HepG2 (cell line): ENCODE data around the gene TMEM14A. TPM values are rescaled to one million over a fixed set of nuclear protein-coding genes. Genes with fewer than 3 reads are reported as not detected.

ENCODE experiments used
- ATAC-seq: fragments of 200-7000 bp; cut with Tn5 transposase; 3 replicates; pipeline ENCODE4 v1.9.1; 2020; ENCODE audit warnings: mild to moderate bottlenecking, moderate library complexity
- Bru-seq: library from RNA; stranded (reverse); fragments of 400-500 nt; gene quantifications from one replicate; lab custom pipeline; 2021; lab: Mats Ljungman, UMichigan
- BruChase-seq, 2 experiments: library from RNA; stranded (reverse); fragments of 400-500 nt; gene quantifications; one replicate each; lab custom pipeline; 2021; lab: Mats Ljungman, UMichigan
- BruUV-seq: library from RNA; stranded (reverse); fragments of 400-500 nt; replicated peaks from 2 replicates; lab custom pipeline; 2021; lab: Mats Ljungman, UMichigan
- CTCF ChIA-PET: fragments of 300-600 bp; formaldehyde crosslinking; extraction: SDS; loops from one replicate; lab custom pipeline; 2021; ENCODE audit warnings: low total read pairs, inconsistent platforms, low intra/inter-chr PET ratio; lab: Yijun Ruan, JAX
- POLR2A ChIA-PET: fragments of 350-600 bp; sonication (Branson Sonifier 250); formaldehyde crosslinking; loops from one replicate; lab custom pipeline; 2020; ENCODE audit warnings: antibody characterized with exemption, inconsistent platforms; lab: Yijun Ruan, JAX
- DNase-seq: peaks from one replicate; pipeline ENCODE4 v3.0.0-alpha.2; 2015; ENCODE audit warnings: low spot score
- FAIRE-seq: peaks from 3 replicates; lab custom pipeline; 2011; peaks lifted over from hg19 to GRCh38; lab: Jason Lieb, UNC
- H2AFZ ChIP-seq: one replicate; pipeline ENCODE4 v1.6.1; 2011; ENCODE audit warnings: low read length, inconsistent platforms
- H3K27ac ChIP-seq: fragments of 300-600 bp; 3 replicates; pipeline ENCODE4 v1.8.0; 2011; ENCODE audit warnings: mixed run types, mild to moderate bottlenecking, mixed read lengths, low read length, inconsistent platforms; ENCODE audit not compliant: insufficient read depth; ENCODE audit errors: extremely low read length
- H3K27me3 ChIP-seq, 2 experiments: fragments of 200-600 bp in 1 of 2; 2 replicates in 1 of 2; 3 replicates in 1 of 2; pipeline versions ENCODE4 v1.6.0 to v1.8.0; 2011; ENCODE audit warnings: low read length in 2 of 2, mild to moderate bottlenecking in 2 of 2, moderate library complexity in 2 of 2, inconsistent platforms in 1 of 2; ENCODE audit not compliant: insufficient read depth in 2 of 2, control insufficient read depth in 1 of 2
- H3K36me3 ChIP-seq, 2 experiments: fragments of 200-600 bp in 1 of 2; replicated peaks in 1 of 2; 2 replicates in 1 of 2; 3 replicates in 1 of 2; pipeline versions ENCODE4 v1.5.1 to v1.8.0; 2011; ENCODE audit warnings: low read length in 2 of 2, inconsistent platforms in 1 of 2; ENCODE audit not compliant: insufficient read depth in 2 of 2, control insufficient read depth in 1 of 2
- H3K4me1 ChIP-seq: 2 replicates; pipeline ENCODE4 v1.5.1; 2012; ENCODE audit warnings: low read length, inconsistent platforms; ENCODE audit not compliant: insufficient read depth
- H3K4me2 ChIP-seq: 2 replicates; pipeline ENCODE4 v1.6.0; 2011; ENCODE audit warnings: low read depth, low read length, inconsistent platforms
- H3K4me3 ChIP-seq, 3 experiments: fragments of 200-600 bp in 1 of 3; sonication (generic), shearing (Covaris generic) in 1 of 3; replicated peaks in 1 of 3; 2 replicates each; pipeline ENCODE4 v1.5.1; 2011 to 2016; ENCODE audit warnings: low read length in 3 of 3, inconsistent platforms in 2 of 3, low read depth in 2 of 3, mild to moderate bottlenecking in 2 of 3, control low read depth in 1 of 3, mixed read lengths in 1 of 3; ENCODE audit not compliant: insufficient read depth in 1 of 3
- H3K79me2 ChIP-seq: one replicate; pipeline ENCODE4 v1.6.1; 2011; ENCODE audit warnings: low read length, inconsistent platforms; ENCODE audit not compliant: insufficient read depth
- H3K9ac ChIP-seq: 2 replicates; pipeline ENCODE4 v1.6.0; 2011; ENCODE audit warnings: mild to moderate bottlenecking, low read depth, low read length, inconsistent platforms; ENCODE audit not compliant: insufficient read depth
- H3K9me3 ChIP-seq: 2 replicates; pipeline ENCODE4 v1.5.1; 2012; ENCODE audit warnings: mild to moderate bottlenecking, low read length
- H4K20me1 ChIP-seq: 2 replicates; pipeline ENCODE4 v1.6.0; 2011; ENCODE audit warnings: inconsistent platforms, mild to moderate bottlenecking, low read length, moderate library complexity; ENCODE audit not compliant: insufficient read depth
- ARNTL ChIP-seq: sonication (generic); formaldehyde crosslinking; IDR thresholded peaks from 2 replicates; pipeline ENCODE4 v1.4.0; 2020; ENCODE audit warnings: mild to moderate bottlenecking, missing genetic modification reagents
- BCL6 ChIP-seq: IDR thresholded peaks from 2 replicates; pipeline ENCODE4 v1.6.1; 2016; ENCODE audit warnings: missing genetic modification reagents, missing compliant biosample characterization
- HNRNPH1 ChIP-seq: fragments of 200-400 bp; formaldehyde crosslinking; optimal IDR thresholded peaks from 2 replicates; pipeline ENCODE3; 2017; ENCODE audit warnings: mild to moderate bottlenecking, low read depth, low read length
- MIXL1 ChIP-seq: IDR thresholded peaks from 2 replicates; pipeline ENCODE4 v1.6.1; 2016
- NFE2L2 ChIP-seq: fragments of 150-350 bp; IDR thresholded peaks from 2 replicates; pipeline ENCODE4 v1.6.1; 2014; ENCODE audit warnings: low read length
- NR2F2 ChIP-seq: IDR thresholded peaks from 2 replicates; pipeline ENCODE4 v1.6.1; 2012; ENCODE audit warnings: low read depth, inconsistent platforms, borderline replicate concordance
- RCOR2 ChIP-seq: IDR thresholded peaks from 2 replicates; pipeline ENCODE4 v1.6.1; 2016; ENCODE audit warnings: missing biosample characterization, missing genetic modification reagents
- SP140L ChIP-seq: sonication (generic); formaldehyde crosslinking; IDR thresholded peaks from 2 replicates; pipeline ENCODE4 v1.4.0; 2020; ENCODE audit warnings: missing genetic modification reagents, borderline replicate concordance
- TBP ChIP-seq: sonication (generic); formaldehyde crosslinking; IDR thresholded peaks from 2 replicates; pipeline ENCODE4 v1.5.0; 2020; ENCODE audit warnings: missing genetic modification reagents
- TBX3 ChIP-seq: fragments of 450-650 bp; IDR thresholded peaks from 2 replicates; pipeline ENCODE4 v1.6.1; 2017; ENCODE audit warnings: antibody characterized with exemption, mild to moderate bottlenecking, inconsistent platforms, borderline replicate concordance
- TCF7 ChIP-seq: sonication (generic); IDR thresholded peaks from 2 replicates; pipeline ENCODE4 v1.6.1; 2016; ENCODE audit warnings: antibody characterized with exemption, low read depth
- ZNF230 ChIP-seq: sonication (generic); formaldehyde crosslinking; IDR thresholded peaks from 2 replicates; pipeline ENCODE4 v1.4.0; 2020; ENCODE audit warnings: mild to moderate bottlenecking, missing genetic modification reagents
- ZNF432 ChIP-seq: sonication (generic); formaldehyde crosslinking; IDR thresholded peaks from 2 replicates; pipeline ENCODE4 v1.5.0; 2020; ENCODE audit warnings: missing genetic modification reagents, mild to moderate bottlenecking, borderline replicate concordance
- ZNF484 ChIP-seq: sonication (generic); formaldehyde crosslinking; IDR thresholded peaks from 2 replicates; pipeline ENCODE4 v1.5.1; 2020; ENCODE audit warnings: mild to moderate bottlenecking, low read depth, missing genetic modification reagents, borderline replicate concordance
- ZNF530 ChIP-seq: sonication (generic); formaldehyde crosslinking; IDR thresholded peaks from 2 replicates; pipeline ENCODE4 v1.5.0; 2020; ENCODE audit warnings: low read depth, mild to moderate bottlenecking, missing genetic modification reagents
- WGBS: methylation state at CpG from one replicate; pipeline ENCODE4 v1.1.6; 2017; ENCODE audit warnings: low lambda C conversion rate; 5-methylcytosine and 5-hydroxymethylcytosine counted together
- in situ Hi-C: cut with HindIII; loops from 2 replicates; pipeline ENCODE4 v1.10.0; 2017; ENCODE audit warnings: low pct_unique_long_range_greater_than_20kb; ENCODE audit not compliant: extremely low pct_ligation_motif_present
- intact Hi-C: fragments of 100-400 bp; cut with micrococcal nuclease; formaldehyde crosslinking; loops from one replicate; pipeline ENCODE4 v1.10.0; 2022; ENCODE audit not compliant: unreplicated experiment
- long read RNA-seq, 2 experiments: library from RNA in 1 of 2; library from polyadenylated mRNA in 1 of 2; stranded (forward) in 1 of 2; unstranded in 1 of 2; transcript quantifications; one replicate each; pipeline ENCODE4 v2.0.0, GENCODE V29; 2019 to 2022
- polyA minus RNA-seq, 3 experiments: library from RNA; depleted of rRNA, polyadenylated mRNA; stranded (reverse); fragments of >200 nt; gene quantifications; 2 replicates each; pipeline ENCODE4 v1.2.3, GENCODE V29; 2011; ENCODE audit warnings: low replicate concordance in 1 of 3
- polyA plus RNA-seq, 8 experiments: library from polyadenylated mRNA; depleted of rRNA in 3 of 8; stranded (reverse) in 7 of 8; unstranded in 1 of 8; fragments of >200 nt; fragmentation: Illumina TruSeq in 4 of 8; extraction: Trizol in 4 of 8; gene quantifications; 2 replicates each; pipeline versions ENCODE4 v1.2.1 to v1.2.3, GENCODE V29; 2011 to 2016; ENCODE audit warnings: low read depth in 4 of 8, missing spikeins in 1 of 8, mixed read lengths in 1 of 8; ENCODE audit not compliant: insufficient read depth in 1 of 8
- total RNA-seq, 5 experiments: library from RNA; depleted of rRNA; stranded (reverse); fragments of >200 nt; fragmentation: Illumina TruSeq; extraction: Trizol; gene quantifications; 2 replicates each; pipeline ENCODE4 v1.2.3, GENCODE V29; 2016; ENCODE audit warnings: low read depth in 1 of 5
- TF ChIP-seq, protein P1 (sequence below): sonication (generic); formaldehyde crosslinking; IDR thresholded peaks from 2 replicates; pipeline ENCODE4 v1.5.0; 2020; ENCODE audit warnings: missing genetic modification reagents, mild to moderate bottlenecking, borderline replicate concordance
- TF ChIP-seq, protein P2 (sequence below): sonication (generic); formaldehyde crosslinking; IDR thresholded peaks from 2 replicates; pipeline ENCODE4 v1.4.0; 2020; ENCODE audit warnings: mild to moderate bottlenecking, missing genetic modification reagents

Gene TMEM14A, protein sequence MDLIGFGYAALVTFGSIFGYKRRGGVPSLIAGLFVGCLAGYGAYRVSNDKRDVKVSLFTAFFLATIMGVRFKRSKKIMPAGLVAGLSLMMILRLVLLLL
- total RNA-seq (2016; rRNA removed; fragmentation: Illumina TruSeq; extraction: Trizol) (73.7 and 78.0 TPM in 2 replicates), polyA plus RNA-seq (2011; rRNA removed) (18.2 and 24.6 TPM in 2 replicates), polyA minus RNA-seq (2011; rRNA and poly(A)+ RNA removed; ENCODE audit: low replicate concordance) (4.1 and 10.8 TPM in 2 replicates), Bru-seq, nascent RNA (percentile 66 among the genes with signal in this experiment), BruChase-seq, experiment 1, labeled RNA remaining after a 6-hour chase (percentile 63 among the genes with signal in this experiment), BruChase-seq, experiment 2, labeled RNA remaining after a 2-hour chase (percentile 61 among the genes with signal in this experiment)
- total RNA-seq (2016; cell fraction: cytosol; rRNA removed; fragmentation: Illumina TruSeq; extraction: Trizol; ENCODE audit: low read depth) = 23.2 and 27.5 TPM in 2 replicates
- total RNA-seq (2016; cell fraction: insoluble cytoplasmic fraction; rRNA removed; fragmentation: Illumina TruSeq; extraction: Trizol) = 70.9 and 77.3 TPM in 2 replicates
- 39.5 and 43.5 TPM in 2 replicates for total RNA-seq (2016; cell fraction: membrane; rRNA removed; fragmentation: Illumina TruSeq; extraction: Trizol)
- 44.6 and 52.8 TPM in 2 replicates for total RNA-seq (2016; cell fraction: nucleus; rRNA removed; fragmentation: Illumina TruSeq; extraction: Trizol)
- polyA plus RNA-seq (2011; cell fraction: cytosol; rRNA removed) = 19.6 and 31.0 TPM in 2 replicates
- 7.1 and 9.9 TPM in 2 replicates for polyA plus RNA-seq (2011; cell fraction: nucleus; rRNA removed)
- 18.4 and 26.2 TPM in 2 replicates for polyA plus RNA-seq (2012)
- polyA plus RNA-seq (2016; cell fraction: cytosol; fragmentation: Illumina TruSeq; extraction: Trizol; ENCODE audit: low read depth) = 23.3 and 32.1 TPM in 2 replicates
- polyA plus RNA-seq (2016; cell fraction: insoluble cytoplasmic fraction; fragmentation: Illumina TruSeq; extraction: Trizol; ENCODE audit: low read depth) = 85.0 and 85.6 TPM in 2 replicates
- 39.5 and 42.3 TPM in 2 replicates for polyA plus RNA-seq (2016; cell fraction: membrane; fragmentation: Illumina TruSeq; extraction: Trizol; ENCODE audit: low read depth)
- polyA plus RNA-seq (2016; cell fraction: nucleus; fragmentation: Illumina TruSeq; extraction: Trizol; ENCODE audit: insufficient read depth, low read depth) = 84.3 and 97.3 TPM in 2 replicates
- 4.7 and 5.7 TPM in 2 replicates for polyA minus RNA-seq (2011; cell fraction: cytosol; rRNA and poly(A)+ RNA removed)
- 3.7 and 4.6 TPM in 2 replicates for polyA minus RNA-seq (2011; cell fraction: nucleus; rRNA and poly(A)+ RNA removed)
- long read RNA-seq, experiment 1, transcript TMEM14A-201 (5 exons, 992 nt) = major isoform, 100 of 108 reads
- long read RNA-seq, experiment 1, partial matches to known transcripts = 2 of 108 reads
- long read RNA-seq, experiment 1, other reads (novel, unspliced or antisense) = 6 of 108 reads
- long read RNA-seq, experiment 2, transcript TMEM14A-201 (5 exons, 992 nt) = major isoform, 16 of 24 reads
- long read RNA-seq, experiment 2, partial matches to known transcripts = 3 of 24 reads
- long read RNA-seq, experiment 2, other reads (novel, unspliced or antisense) = 5 of 24 reads

DNA sequence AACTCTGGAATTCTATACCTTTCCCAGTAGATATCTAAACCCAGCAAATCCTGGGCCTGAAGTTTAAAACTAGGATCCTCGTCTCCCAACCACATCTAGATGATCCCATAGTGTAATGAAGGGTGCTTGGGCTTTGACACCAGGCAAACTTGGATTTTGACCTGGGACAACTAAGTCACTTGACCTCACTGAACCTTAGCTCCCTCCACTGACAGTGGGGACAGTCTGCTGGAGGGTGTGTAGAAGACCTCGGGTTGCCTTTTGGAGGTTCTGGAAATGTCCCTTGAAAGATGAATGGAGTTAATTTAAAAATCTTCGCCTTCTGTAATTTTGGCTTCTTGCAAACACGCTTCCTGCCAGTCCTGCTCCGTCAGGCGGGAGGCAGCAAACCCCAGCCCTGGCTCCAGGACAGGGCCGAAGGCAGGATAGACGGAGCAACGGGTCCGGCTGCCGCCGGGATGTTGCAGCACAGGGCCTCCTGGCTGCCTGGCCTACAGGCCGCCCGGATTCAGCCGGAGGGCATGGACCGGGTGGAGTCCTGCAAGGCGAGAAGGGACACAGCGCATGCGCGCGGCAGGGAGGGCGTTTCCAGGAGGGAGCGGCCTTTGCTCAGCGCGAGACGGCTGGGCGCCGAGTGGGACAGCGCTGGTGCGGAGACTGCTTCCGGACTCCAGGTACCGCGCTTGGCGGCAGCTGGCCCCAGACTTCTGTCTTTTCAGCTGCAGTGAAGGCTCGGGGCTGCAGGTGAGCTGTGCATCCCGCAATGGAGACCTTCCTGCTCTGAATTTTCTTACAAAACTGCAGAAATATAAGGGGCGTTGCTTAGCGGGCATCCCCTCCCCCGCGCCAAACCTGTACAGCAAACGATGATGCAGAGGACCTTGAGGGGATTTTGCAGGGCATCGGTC lies at the start of gene TMEM14A:
TMEM14A (plus strand) TSS at position 612 of the 908 bp plus-strand sequence. CDS start 5,990 bp downstream, outside the sequence.
- Histone ChIP-seq H3K4me2 (peak within 1 kb of the TSS; percentile 94), H3K9me3 (no peaks in the 10 kb centered on the region), H3K36me3 (peaks cover 0 to 1% of the 10 kb centered on the region in 2 experiments; a peak in 1 of 5 replicates), H2AFZ (peak within 1 kb of the TSS; percentile 78), H3K27ac (peak within 1 kb of the TSS; percentile 60), H3K79me2 (peaks cover 18% of the 10 kb centered on the region), H3K4me1 (peaks cover 55% of the 10 kb centered on the region), H3K9ac (peak within 1 kb of the TSS; percentile 58), H3K27me3 (no peaks in the 10 kb centered on the region; a peak in 1 of 5 replicates), H4K20me1 (no peaks in the 10 kb centered on the region), H3K4me3 (peak within 1 kb of the TSS; percentile 60 to 80 (median 69))
- intact Hi-C loops = loop anchor here (2.0 kb wide), 2 partner anchors 54 to 324 kb away; partner anchors contain the start of gene GSTA4
- POLR2A ChIA-PET = interaction anchor here (0.6 to 1.2 kb wide), 2 partner anchors 251 to 389 kb away, joined by 3 read pairs; no protein-coding TSS in a partner anchor
- peak; percentile 81 for FAIRE-seq
- CTCF ChIA-PET = no interaction called here
- in situ Hi-C loops = loop anchor here (25.0 kb wide), 1 partner anchor 508 kb away; no protein-coding TSS in a partner anchor
- peak; percentile 95 for DNase-seq
- WGBS = 3% methylated on average over 22 of the region's 42 CpGs
- peak; percentile 98 for ATAC-seq
- BruUV-seq = no TSS peak
- TF ChIP-seq NFE2L2 = no peak
- TF ChIP-seq ARNTL (CRISPR knock-in tag) = no peak
- no peak; the same call in 1 of the 2 replicates for TF ChIP-seq RCOR2 (CRISPR knock-in tag)
- TF ChIP-seq TCF7 = no peak
- TF ChIP-seq, protein P1, sequence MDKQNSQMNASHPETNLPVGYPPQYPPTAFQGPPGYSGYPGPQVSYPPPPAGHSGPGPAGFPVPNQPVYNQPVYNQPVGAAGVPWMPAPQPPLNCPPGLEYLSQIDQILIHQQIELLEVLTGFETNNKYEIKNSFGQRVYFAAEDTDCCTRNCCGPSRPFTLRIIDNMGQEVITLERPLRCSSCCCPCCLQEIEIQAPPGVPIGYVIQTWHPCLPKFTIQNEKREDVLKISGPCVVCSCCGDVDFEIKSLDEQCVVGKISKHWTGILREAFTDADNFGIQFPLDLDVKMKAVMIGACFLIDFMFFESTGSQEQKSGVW (CRISPR knock-in tag) = no peak
- TF ChIP-seq ZNF230 (CRISPR knock-in tag) = no peak
- peak; percentile 72 for TF ChIP-seq BCL6 (CRISPR knock-in tag)
- TF ChIP-seq ZNF432 (CRISPR knock-in tag) = no peak
- no peak; the same call in 1 of the 2 replicates for TF ChIP-seq SP140L
- no peak for TF ChIP-seq TBX3
- TF ChIP-seq ZNF484 = peak; percentile 53; the same call in 1 of the 2 replicates
- TF ChIP-seq TBP (CRISPR knock-in tag) = peak; percentile 85; the same call in 1 of the 2 replicates
- TF ChIP-seq MIXL1 (CRISPR knock-in tag) = peak; percentile 77; the same call in 1 of the 2 replicates
- TF ChIP-seq ZNF530 (CRISPR knock-in tag) = no peak
- TF ChIP-seq NR2F2 = 0 out of 2 replicates have a peak, but pooled peaks have one; percentile 38
- TF ChIP-seq, protein P2, sequence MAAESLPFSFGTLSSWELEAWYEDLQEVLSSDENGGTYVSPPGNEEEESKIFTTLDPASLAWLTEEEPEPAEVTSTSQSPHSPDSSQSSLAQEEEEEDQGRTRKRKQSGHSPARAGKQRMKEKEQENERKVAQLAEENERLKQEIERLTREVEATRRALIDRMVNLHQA (CRISPR knock-in tag) = no peak
- no peak for TF ChIP-seq HNRNPH1
